ENCODE data around the gene MAP2K1.
A peak's percentile ranks its signal among the peaks of the same experiment; 100 is the strongest.

GRCh38 chr15:66401130-66402021, 14.7 kb downstream of the MAP2K1 start:
- no peak for TF ChIP-seq MTF1 (CRISPR knock-in tag; IDR thresholded peaks at IDR 0.05; ENCODE audit: borderline replicate concordance)
- no peak for TF ChIP-seq KHSRP (IDR thresholded peaks at IDR 0.05)
- TF ChIP-seq ZBED1 (IDR thresholded peaks at IDR 0.05) = no peak
- 0 out of 6 replicates have a peak, but pooled peaks of 1 of the 3 experiments have one; percentile 12 for TF ChIP-seq CTCF (IDR thresholded peaks at IDR 0.05 in 2 of 3, conservative IDR thresholded peaks at IDR 0.05 in 1 of 3; ENCODE audit: insufficient read depth in 2 of 3, low read depth in 1 of 3, low read length in 3 of 3)
- no peak for TF ChIP-seq BRF2 (IDR thresholded peaks at IDR 0.05; ENCODE audit: borderline replicate concordance, insufficient read depth, insufficient read length)
- no peak for TF ChIP-seq PHF21A (IDR thresholded peaks at IDR 0.05; ENCODE audit: borderline replicate concordance, low read depth)
- TF ChIP-seq YBX1 (IDR thresholded peaks at IDR 0.05) = no peak
- no peak for TF ChIP-seq ZBTB11 (CRISPR knock-in tag; IDR thresholded peaks at IDR 0.05)
- TF ChIP-seq ZBTB33 (CRISPR knock-in tag; IDR thresholded peaks at IDR 0.05) = no peak
